Gastrocnemius medialis (tissue), 4 donors: ENCODE results near the gene VSNL1. TPM values are rescaled to one million over a fixed set of nuclear protein-coding genes. Genes with fewer than 3 reads are reported as not detected.

Experiments
- ATAC-seq, 2 donors: fragments of 150-250 bp; one replicate each; pipeline ENCODE4 v1.9.1; 2016
- DNase-seq, 2 donors: peaks; one replicate each; pipeline ENCODE4 v3.0.0-alpha.2; 2019
- H3K27ac ChIP-seq, 4 donors: fragments of 200-600 bp; sonication (generic); 1 replicate in 1 of 4; 2 replicates in 3 of 4; pipeline ENCODE4 v1.5.1; 2016 to 2018; ENCODE audit warnings: mild to moderate bottlenecking in 2 of 4, moderate library complexity in 1 of 4
- H3K27me3 ChIP-seq, 3 donors: fragments of 200-600 bp; sonication (generic) in 2 of 3; 1 replicate in 1 of 3; 2 replicates in 2 of 3; pipeline versions ENCODE4 v1.5.1 to v1.6.0; 2016 to 2019; ENCODE audit warnings: mild to moderate bottlenecking in 1 of 3, moderate library complexity in 1 of 3
- H3K36me3 ChIP-seq, 2 donors: fragments of 200-600 bp; sonication (generic) in 1 of 2; one replicate each; pipeline ENCODE4 v1.5.1; 2017 to 2018
- H3K4me1 ChIP-seq, 2 donors: fragments of 200-600 bp; sonication (generic) in 1 of 2; one replicate each; pipeline ENCODE4 v1.5.1; 2016 to 2017; ENCODE audit warnings: mild to moderate bottlenecking in 2 of 2
- H3K4me3 ChIP-seq, 4 donors: fragments of 200-600 bp; sonication (generic) in 3 of 4; 1 replicate in 1 of 4; 2 replicates in 3 of 4; pipeline ENCODE4 v1.5.1; 2016 to 2019; ENCODE audit warnings: mild to moderate bottlenecking in 2 of 4
- H3K9me3 ChIP-seq, 3 donors: fragments of 200-600 bp; sonication (generic) in 2 of 3; 1 replicate in 1 of 3; 2 replicates in 2 of 3; pipeline ENCODE4 v1.5.1; 2016 to 2019
- CTCF ChIP-seq, 5 experiments: fragments of 450-650 bp in 3 of 5; fragments of 200-600 bp in 2 of 5; sonication (generic) in 2 of 5; IDR thresholded peaks in 4 of 5; conservative IDR thresholded peaks in 1 of 5; 1 replicate in 4 of 5; 2 replicates in 1 of 5; pipeline ENCODE4 v1.5.1; 2016 to 2019; ENCODE audit warnings: antibody characterized with exemption in 5 of 5, mild to moderate bottlenecking in 3 of 5, moderate library complexity in 3 of 5
- POLR2A ChIP-seq, 2 donors: fragments of 450-650 bp; IDR thresholded peaks; one replicate each; pipeline ENCODE4 v1.6.1; 2017; ENCODE audit warnings: antibody characterized with exemption in 2 of 2, mild to moderate bottlenecking in 2 of 2, moderate library complexity in 2 of 2
- in situ Hi-C, 4 donors: fragments of 200-750 bp; cut with MboI; loops; one replicate each; pipeline versions ENCODE4 v1.15.0 to v1.8.0; 2017; ENCODE audit warnings: low sequenced_read_pairs in 4 of 4
- intact Hi-C: fragments of 100-400 bp; cut with DNase I; formaldehyde crosslinking; loops from one replicate; pipeline ENCODE4 v1.15.1; 2023; ENCODE audit warnings: low total_unique reads
- total RNA-seq, 4 donors: library from RNA; depleted of rRNA; stranded (reverse); fragments of >200 nt; gene quantifications; one replicate each; pipeline versions ENCODE4 v1.1.0 to v1.2.3, GENCODE V29; 2016

Gene VSNL1
- total RNA-seq, 4 donors from 2014 or later: not detected

- no peak for ATAC-seq
- TF ChIP-seq CTCF (IDR thresholded peaks at IDR 0.05 in 4 of 5, conservative IDR thresholded peaks at IDR 0.05 in 1 of 5) (no peak), POLR2A (IDR thresholded peaks at IDR 0.05) (no peak)
- DNase-seq: no peak
- intact Hi-C loops (no loop called here), in situ Hi-C loops (no loop called here)
- Histone ChIP-seq H3K36me3 (no peaks in the 10 kb centered on the region), H3K27me3 (no peaks in the 10 kb centered on the region), H3K27ac (no peak overlapping the region), H3K9me3 (no peaks in the 10 kb centered on the region), H3K4me3 (no peak overlapping the region), H3K4me1 (no peaks in the 10 kb centered on the region)
These were observed 51.4 kb downstream of the VSNL1 start for GRCh38 chr2:17591846-17592245.

GRCh38 chr2:17592731-17593409, 52.4 kb downstream of the VSNL1 start:
- TF ChIP-seq POLR2A (IDR thresholded peaks at IDR 0.05) (no peak), CTCF (IDR thresholded peaks at IDR 0.05 in 4 of 5, conservative IDR thresholded peaks at IDR 0.05 in 1 of 5) (no peak)
- no peak overlapping the region for H3K4me3 ChIP-seq
- in situ Hi-C loops (no loop called here), intact Hi-C loops (no loop called here)
- no peaks in the 10 kb centered on the region for H3K36me3 ChIP-seq
- no peaks in the 10 kb centered on the region for H3K9me3 ChIP-seq
- ATAC-seq (no peak), DNase-seq (no peak)
- H3K27me3 ChIP-seq: no peaks in the 10 kb centered on the region
- H3K4me1 ChIP-seq: no peaks in the 10 kb centered on the region
- H3K27ac ChIP-seq: no peak overlapping the region

- Histone ChIP-seq H3K9me3 (no peaks in the 10 kb centered on the region), H3K4me1 (no peaks in the 10 kb centered on the region), H3K27me3 (no peaks in the 10 kb centered on the region), H3K27ac (no peak overlapping the region), H3K4me3 (no peak overlapping the region), H3K36me3 (no peaks in the 10 kb centered on the region)
- no peak for TF ChIP-seq CTCF (IDR thresholded peaks at IDR 0.05 in 4 of 5, conservative IDR thresholded peaks at IDR 0.05 in 1 of 5)
- TF ChIP-seq POLR2A (IDR thresholded peaks at IDR 0.05): no peak
- DNase-seq (no peak), ATAC-seq (no peak)
- intact Hi-C loops: no loop called here
- in situ Hi-C loops: no loop called here
These were observed 52.9 kb downstream of the VSNL1 start for GRCh38 chr2:17593445-17593840.

- intact Hi-C loops (no loop called here), in situ Hi-C loops (no loop called here)
- ATAC-seq: no peak
- H3K4me1 ChIP-seq: no peaks in the 10 kb centered on the region
- TF ChIP-seq POLR2A (IDR thresholded peaks at IDR 0.05) (no peak), CTCF (IDR thresholded peaks at IDR 0.05 in 4 of 5, conservative IDR thresholded peaks at IDR 0.05 in 1 of 5) (no peak)
- H3K27me3 ChIP-seq: no peaks in the 10 kb centered on the region
- H3K9me3 ChIP-seq: no peaks in the 10 kb centered on the region
- DNase-seq: no peak
- no peak overlapping the region for H3K4me3 ChIP-seq
- H3K27ac ChIP-seq: no peak overlapping the region
- H3K36me3 ChIP-seq: no peaks in the 10 kb centered on the region
These were observed 53.5 kb downstream of the VSNL1 start for GRCh38 chr2:17593841-17594491.
